HG02973 (cell line): ENCODE measurements around the gene SCUBE1.
"Not testable (repeated sequence)": the region's sequence is repeated elsewhere in the genome, so short reads cannot be mapped to it uniquely, and the experiment has no call there.

Experiments used
- ATAC-seq: cut with Tn5 transposase; IDR thresholded peaks from one replicate; pipeline ENCODE4 v1.9.1; 2021; ENCODE audit warnings: moderate library complexity; ENCODE audit not compliant: unreplicated experiment

Gene SCUBE1

GRCh38 chr22:43360576-43360975 lies 17.4 kb upstream of the SCUBE1 start:
- ATAC-seq, result no peak

GRCh38 chr22:43356881-43357280 lies 13.7 kb upstream of the SCUBE1 start:
- no peak for ATAC-seq

GRCh38 chr22:43355688-43356087 lies 12.5 kb upstream of the SCUBE1 start:
- ATAC-seq, result not testable (repeated sequence)

GRCh38 chr22:43351966-43352345 lies 8.8 kb upstream of the SCUBE1 start:
- no peak for ATAC-seq

GRCh38 chr22:43349636-43350035 lies 6.5 kb upstream of the SCUBE1 start:
- no peak for ATAC-seq

GRCh38 chr22:43346521-43346929 lies 3.4 kb upstream of the SCUBE1 start:
- no peak for ATAC-seq

GRCh38 chr22:43345761-43346301 lies 2.7 kb upstream of the SCUBE1 start:
- ATAC-seq, result no peak

- no peak for ATAC-seq
Observed at GRCh38 chr22:43345356-43345755, 2.2 kb upstream of the SCUBE1 start.

- ATAC-seq, result no peak
Observed at GRCh38 chr22:43344520-43344787, 1.3 kb upstream of the SCUBE1 start.

- no peak for ATAC-seq
Observed at GRCh38 chr22:43343670-43344519, 723 bp upstream of the SCUBE1 start.

GRCh38 chr22:43342347-43343261 lies 568 bp downstream of the SCUBE1 start:
- no peak for ATAC-seq

GRCh38 chr22:43341565-43341964 lies 1.6 kb downstream of the SCUBE1 start:
- no peak for ATAC-seq

- no peak for ATAC-seq
Observed at GRCh38 chr22:43338766-43339345, 4.3 kb downstream of the SCUBE1 start.

GRCh38 chr22:43337946-43338345 lies 5.2 kb downstream of the SCUBE1 start:
- no peak for ATAC-seq

- ATAC-seq, result no peak
Observed at GRCh38 chr22:43337385-43337784, 5.8 kb downstream of the SCUBE1 start.

GRCh38 chr22:43334378-43334777 lies 8.8 kb downstream of the SCUBE1 start:
- no peak for ATAC-seq

- ATAC-seq, result no peak
Observed at GRCh38 chr22:43333978-43334377, 9.2 kb downstream of the SCUBE1 start.

GRCh38 chr22:43333156-43333555 lies 10.0 kb downstream of the SCUBE1 start:
- no peak for ATAC-seq

- ATAC-seq, result no peak
Observed at GRCh38 chr22:43331698-43332097, 11.5 kb downstream of the SCUBE1 start.

- no peak for ATAC-seq
Observed at GRCh38 chr22:43331069-43331451, 12.1 kb downstream of the SCUBE1 start.
